ENCODE data around the gene PRMT7.

Gene PRMT7

DNA sequence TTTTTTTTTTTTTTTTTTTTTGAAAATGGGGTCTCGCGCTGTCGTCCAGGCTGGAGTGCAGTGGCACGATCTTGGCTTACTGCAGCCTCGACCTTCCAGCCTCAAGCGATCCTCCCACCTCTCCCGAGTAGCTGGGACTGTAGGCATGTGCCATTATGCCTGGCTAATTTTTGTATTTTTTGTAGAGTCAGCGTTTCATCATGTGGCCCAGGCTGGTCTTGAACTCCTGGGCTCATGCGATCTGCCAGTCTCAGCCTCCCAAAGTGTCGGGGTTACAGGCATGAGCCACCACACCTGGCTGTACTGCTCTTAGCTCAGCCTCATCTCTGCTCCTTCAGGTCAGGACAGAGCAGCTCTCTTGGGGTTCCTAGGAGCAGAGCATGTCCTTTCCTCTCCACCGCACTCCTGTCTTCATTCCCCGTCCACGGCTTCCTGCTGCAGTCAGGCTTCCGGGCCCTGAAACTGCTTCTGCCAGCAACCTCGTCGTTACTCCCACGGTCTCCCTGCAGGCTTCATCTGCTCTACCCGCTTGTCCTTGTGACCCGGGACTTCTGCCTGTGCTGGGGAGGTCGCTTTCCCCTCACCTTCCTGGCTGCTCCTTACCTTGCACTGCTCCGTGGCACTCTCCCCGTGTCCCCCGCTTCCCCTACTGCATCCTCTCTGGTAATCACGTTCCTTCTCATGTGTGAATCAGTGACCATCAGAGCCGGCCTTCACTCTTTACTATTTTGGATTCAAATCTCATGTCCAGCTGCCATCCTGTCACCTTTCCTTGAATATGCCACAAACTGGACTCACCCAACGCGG is 38.0 kb downstream of the PRMT7 start:
- no peak for DNase-seq (ENCODE audit: low spot score)

DNA sequence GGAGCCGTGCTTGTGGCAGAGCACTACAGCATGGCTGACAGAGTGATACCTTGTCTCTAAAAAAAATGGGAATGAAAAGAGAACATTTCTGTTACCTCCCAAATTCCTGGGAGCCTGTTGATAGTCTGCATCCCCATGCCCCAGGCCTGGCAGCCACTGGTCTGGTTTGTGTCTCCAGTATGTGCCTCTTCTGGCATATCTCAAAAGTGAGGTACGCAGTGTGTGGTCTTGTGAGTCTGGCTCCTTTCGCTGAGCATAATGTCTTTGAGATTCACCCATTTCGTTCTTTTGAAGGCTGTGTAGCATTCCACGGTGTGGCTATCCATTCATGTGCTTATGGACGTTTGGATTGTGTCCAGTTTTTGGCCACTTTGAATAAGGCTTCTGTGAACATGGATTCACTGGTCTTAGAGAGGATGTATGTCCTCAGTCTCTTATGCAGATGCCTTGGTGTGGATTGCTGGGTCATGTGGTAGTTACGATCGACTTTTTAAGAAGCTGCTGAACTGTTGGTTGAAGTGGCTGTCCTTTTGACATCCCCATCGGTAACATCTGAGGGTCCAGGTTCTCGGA is 39.1 kb downstream of the PRMT7 start:
- no peak for DNase-seq (ENCODE audit: low spot score)

DNA sequence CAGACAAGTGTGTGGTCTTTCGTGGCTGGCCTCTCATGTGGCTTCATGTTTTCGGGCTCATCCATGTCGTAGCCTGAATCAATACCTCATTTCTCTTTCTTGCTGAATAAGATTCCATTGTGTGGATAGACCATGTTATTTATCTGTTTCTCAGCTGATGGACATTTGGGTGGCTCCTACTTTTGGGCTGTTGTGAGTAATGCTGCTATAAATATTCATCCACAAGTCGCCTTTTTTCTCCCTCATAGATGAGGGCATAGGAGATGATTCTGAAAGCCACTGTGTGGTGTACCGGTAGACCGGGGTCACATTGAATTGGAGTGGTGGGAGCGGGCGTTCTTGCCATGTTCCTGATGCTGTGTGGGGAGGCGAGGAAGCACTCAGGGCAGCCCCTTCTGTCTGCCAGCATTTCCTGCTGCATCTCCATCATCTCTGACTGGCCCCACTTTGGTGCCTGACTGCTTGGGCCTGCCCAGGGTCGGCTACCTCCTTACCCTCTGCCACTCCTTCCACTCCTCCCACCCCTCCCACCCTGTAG is 40.1 kb downstream of the PRMT7 start:
- DNase-seq (ENCODE audit: low spot score) = no peak

- no peak for DNase-seq (ENCODE audit: low spot score)
Observed at GRCh38 chr16:68351463-68351862, 40.6 kb downstream of the PRMT7 start.

- DNase-seq (ENCODE audit: low spot score) = no peak
Observed at GRCh38 chr16:68351991-68352431, 41.2 kb downstream of the PRMT7 start.

DNA sequence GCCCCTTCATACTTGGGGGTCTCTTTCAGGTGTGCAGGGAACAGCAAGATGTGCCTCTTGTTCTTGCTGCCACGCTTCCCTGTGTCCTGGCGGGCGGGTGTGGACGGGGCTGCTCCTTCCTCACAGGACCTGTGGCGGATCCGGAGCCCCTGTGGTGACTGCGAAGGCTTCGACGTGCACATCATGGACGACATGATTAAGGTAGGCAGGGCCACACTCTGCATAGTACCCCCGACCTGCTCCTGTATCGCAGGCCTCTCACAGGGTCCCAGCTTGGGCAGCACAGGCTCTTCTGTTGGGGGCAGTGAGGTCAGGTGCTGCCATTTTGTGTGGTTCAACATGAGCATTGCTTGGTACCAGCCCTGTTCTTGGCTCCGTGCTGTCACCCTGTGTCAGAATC is 42.5 kb downstream of the PRMT7 start:
- DNase-seq (ENCODE audit: low spot score) = no peak

DNA sequence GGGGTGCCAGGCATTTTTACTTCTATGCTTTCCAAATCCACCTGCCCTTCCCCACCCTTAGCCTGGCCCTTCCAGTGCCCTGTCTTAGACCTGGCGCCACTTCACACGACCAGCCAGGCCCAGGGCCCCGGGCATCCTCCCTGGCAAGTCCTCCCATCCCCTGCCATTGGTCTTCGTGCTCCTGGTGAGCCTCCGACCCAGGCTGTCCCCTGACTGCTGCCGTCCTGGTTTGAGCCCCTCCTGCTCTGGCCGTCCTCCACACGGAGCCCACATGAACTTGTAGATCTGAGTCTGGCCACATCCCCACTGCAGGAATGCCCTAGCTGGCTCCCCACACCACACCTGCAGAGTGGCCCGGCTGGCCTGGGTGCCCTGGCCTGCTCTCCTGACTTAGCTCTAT is 44.0 kb downstream of the PRMT7 start:
- no peak for DNase-seq (ENCODE audit: low spot score)

GRCh38 chr16:68355447-68356248 is 44.8 kb downstream of the PRMT7 start:
- no peak for DNase-seq (ENCODE audit: low spot score)

DNA sequence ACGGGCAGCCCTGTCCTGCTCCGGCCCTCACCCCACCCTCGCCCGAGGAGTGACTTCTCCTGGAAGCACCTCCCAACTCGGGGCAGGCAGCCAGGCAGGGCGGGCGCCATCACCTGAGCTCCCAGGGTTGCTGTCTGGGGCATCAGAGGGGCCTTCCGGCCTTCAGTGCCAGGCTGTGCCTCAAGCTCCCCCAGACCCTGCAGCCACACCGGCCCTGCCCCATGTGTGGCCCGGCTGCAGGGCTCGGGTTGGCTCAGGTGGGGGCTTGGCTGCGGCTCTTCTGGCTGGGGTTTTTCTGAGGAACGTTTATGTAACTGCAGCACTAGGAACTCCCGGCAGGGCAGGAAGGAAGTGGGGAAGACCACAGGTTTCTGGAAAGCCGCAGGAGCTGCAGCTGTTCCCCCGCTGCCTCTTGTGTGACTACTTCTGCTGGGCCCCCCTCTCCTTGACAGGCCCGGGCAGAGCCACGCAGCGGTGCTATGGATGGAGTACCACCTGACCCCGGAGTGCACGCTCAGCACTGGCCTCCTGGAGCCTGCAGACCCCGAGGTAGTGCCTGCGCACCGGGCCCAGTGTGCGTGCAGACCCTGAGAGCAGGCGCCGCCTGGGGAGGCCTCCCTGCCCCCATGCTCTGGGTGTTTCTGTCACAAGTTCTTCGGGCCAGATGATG is 45.6 kb downstream of the PRMT7 start:
- DNase-seq (ENCODE audit: low spot score) = peak; percentile 85

DNA sequence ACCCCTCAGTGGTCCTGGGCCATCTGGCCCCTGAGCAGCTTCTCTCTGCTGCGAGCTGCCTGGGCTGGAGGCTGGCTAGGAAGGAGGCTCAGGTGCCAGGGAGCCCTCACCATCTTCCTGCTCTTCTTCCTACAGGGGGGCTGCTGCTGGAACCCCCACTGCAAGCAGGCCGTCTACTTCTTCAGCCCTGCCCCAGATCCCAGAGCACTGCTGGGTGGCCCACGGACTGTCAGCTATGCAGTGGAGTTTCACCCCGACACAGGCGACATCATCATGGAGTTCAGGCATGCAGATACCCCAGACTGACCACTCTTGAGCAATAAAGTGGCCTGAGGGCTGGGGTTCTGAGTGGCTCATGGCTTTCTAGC is 46.1 kb downstream of the PRMT7 start:
- DNase-seq (ENCODE audit: low spot score) = no peak

- no peak for DNase-seq (ENCODE audit: low spot score)
Observed at GRCh38 chr16:68357521-68357922, 46.7 kb downstream of the PRMT7 start.

GRCh38 chr16:68357923-68358322 is 47.1 kb downstream of the PRMT7 start:
- no peak for DNase-seq (ENCODE audit: low spot score)

DNA sequence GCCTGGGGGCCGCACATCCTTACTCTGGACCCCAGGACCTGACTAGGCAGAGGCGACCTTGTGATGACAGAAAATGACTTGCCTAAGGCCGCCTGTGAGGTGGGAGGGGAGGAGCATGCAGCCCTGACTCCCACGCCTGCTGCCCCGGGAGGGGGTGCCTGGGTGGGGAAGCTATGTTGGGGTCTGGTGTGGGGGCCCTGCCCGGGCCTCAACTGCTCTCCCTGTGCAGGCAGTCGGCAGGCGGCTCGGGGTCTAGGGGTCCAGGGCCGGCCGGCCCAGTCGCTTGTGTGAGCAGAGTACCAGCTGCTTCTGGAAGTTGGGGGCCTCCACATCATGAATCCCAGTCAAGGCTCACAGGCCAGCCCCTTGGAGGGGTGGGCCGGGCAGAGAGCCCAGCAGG is 48.1 kb downstream of the PRMT7 start:
- DNase-seq (ENCODE audit: low spot score) = no peak

- no peak for DNase-seq (ENCODE audit: low spot score)
Observed at GRCh38 chr16:68359398-68360191, 48.8 kb downstream of the PRMT7 start.

DNA sequence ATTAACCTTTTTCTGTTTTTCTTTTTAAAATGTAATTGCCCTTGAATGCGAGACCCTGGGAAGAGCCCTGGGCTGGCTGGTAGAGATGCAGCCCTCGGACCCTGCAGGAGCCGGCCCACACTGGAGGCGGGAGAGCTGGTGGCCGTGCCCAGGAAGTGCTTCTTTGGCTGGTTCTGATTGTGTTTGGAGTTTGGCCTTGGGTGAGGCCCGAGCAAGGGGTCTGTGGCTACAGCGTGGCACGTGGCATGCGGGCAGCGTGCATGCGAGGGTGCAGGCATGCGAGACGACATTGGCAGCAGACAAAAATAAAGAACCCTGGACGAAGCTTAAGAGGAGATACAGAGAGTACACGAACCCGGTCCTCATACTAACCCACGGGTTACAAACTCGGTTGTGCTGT is 49.7 kb downstream of the PRMT7 start:
- no peak for DNase-seq (ENCODE audit: low spot score)

- DNase-seq (ENCODE audit: low spot score) = no peak
Observed at GRCh38 chr16:68360956-68361355, 50.1 kb downstream of the PRMT7 start.

DNA sequence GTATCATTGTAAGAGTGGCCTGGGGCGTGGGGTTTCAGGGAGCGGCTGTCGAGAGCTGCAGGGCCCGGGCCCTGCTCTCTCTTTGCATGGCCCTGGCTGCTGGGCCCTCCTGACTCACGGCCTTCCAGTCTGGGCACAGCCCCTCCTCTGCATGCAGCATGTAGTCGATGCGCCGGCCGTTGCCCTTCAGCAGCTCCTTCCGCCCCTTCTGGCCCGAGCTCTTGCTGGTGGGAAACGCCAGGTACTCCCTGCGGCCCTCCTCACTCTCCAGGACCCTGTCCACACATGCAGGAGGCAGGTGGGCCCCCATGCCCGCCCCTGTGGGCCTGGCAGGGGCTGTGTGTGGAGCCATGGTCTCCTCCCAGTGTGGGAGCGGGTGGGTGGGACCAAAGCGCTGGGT is 50.7 kb downstream of the PRMT7 start:
- no peak for DNase-seq (ENCODE audit: low spot score)

DNA sequence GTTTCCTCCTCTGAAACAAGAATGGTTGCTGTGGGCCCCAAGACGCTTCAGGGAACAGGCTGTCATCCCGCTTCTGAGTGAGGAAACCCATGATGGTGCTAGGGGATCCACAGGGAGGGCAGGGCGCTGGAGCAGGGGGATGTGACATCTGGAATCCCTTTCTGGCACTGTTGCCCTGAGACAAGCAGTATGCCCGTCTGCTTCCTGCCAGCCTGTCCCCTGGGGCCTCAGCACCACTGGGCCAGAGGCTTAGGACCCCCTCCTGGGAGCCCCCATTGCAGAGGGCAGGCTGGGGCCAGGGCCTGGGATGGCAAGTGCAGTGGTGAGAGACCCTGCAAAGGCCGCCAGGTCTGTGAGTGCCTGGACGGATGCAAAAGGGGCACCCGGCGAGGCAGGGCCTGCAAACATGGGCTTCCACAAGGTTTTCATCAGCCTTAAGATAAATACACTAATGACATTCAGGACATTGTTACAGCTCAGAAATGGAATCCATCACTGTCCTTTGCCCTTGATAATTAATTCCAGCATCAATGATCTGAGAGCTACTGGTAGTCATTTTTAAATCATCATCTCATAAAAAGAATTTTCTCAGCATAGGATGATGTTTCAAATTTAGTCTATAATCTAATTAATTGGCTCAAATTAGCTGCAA is 51.6 kb downstream of the PRMT7 start:
- no peak for DNase-seq (ENCODE audit: low spot score)

GRCh38 chr16:68362947-68363657 is 52.3 kb downstream of the PRMT7 start:
- no peak for DNase-seq (ENCODE audit: low spot score)

All from activated CD4-positive, alpha-beta T cell treated with anti-CD3 and anti-CD28 coated beads, Interleukin-2, Interleukin-4, amounts not matched to agents 100 ng/mL and 50 ng/mL, durations not matched to agents 16 hours and 8 hours (primary cell).